Neural cell (in vitro differentiated cells): ENCODE measurements around the gene MYO5A. TPM values are rescaled to one million over a fixed set of nuclear protein-coding genes. Genes with fewer than 3 reads are reported as not detected.

Experiments
- H2AFZ ChIP-seq: fragments of 200-600, 300-800 bp; sonication (generic), shearing (Covaris generic); 2 replicates; pipeline ENCODE4 v1.6.0; 2014; ENCODE audit warnings: low read depth, mild to moderate bottlenecking, antibody characterized with exemption, low read length, moderate library complexity
- H3F3A ChIP-seq: fragments of 200-600 bp; shearing (Covaris generic); 2 replicates; pipeline ENCODE4 v1.6.1; 2016; ENCODE audit warnings: mild to moderate bottlenecking, moderate library complexity, mixed read lengths, antibody characterized with exemption, low read length; ENCODE audit not compliant: insufficient read depth, poor library complexity, severe bottlenecking
- H3K27ac ChIP-seq: fragments of 200-600, 300-800 bp; sonication (generic), shearing (Covaris generic); 2 replicates; pipeline ENCODE4 v1.5.1; 2014; ENCODE audit warnings: mild to moderate bottlenecking, low read length, moderate library complexity
- H3K27me3 ChIP-seq: fragments of 300-800, 200-600 bp; sonication (generic), shearing (Covaris generic); 2 replicates; pipeline ENCODE4 v1.6.0; 2014; ENCODE audit warnings: mild to moderate bottlenecking, low read depth, low read length, moderate library complexity; ENCODE audit not compliant: insufficient read depth
- H3K36me3 ChIP-seq: fragments of 300-800, 200-600 bp; sonication (generic), shearing (Covaris generic); 2 replicates; pipeline ENCODE4 v1.5.1; 2014; ENCODE audit warnings: mild to moderate bottlenecking, antibody characterized with exemption, low read length, moderate library complexity; ENCODE audit not compliant: insufficient read depth
- H3K4me2 ChIP-seq: fragments of 300-800, 200-600 bp; sonication (generic), shearing (Covaris generic); 2 replicates; pipeline ENCODE4 v1.6.0; 2014; ENCODE audit warnings: mild to moderate bottlenecking, low read length
- H3K4me3 ChIP-seq: fragments of 300-800, 200-600 bp; sonication (generic), shearing (Covaris generic); 2 replicates; pipeline ENCODE4 v1.5.1; 2014; ENCODE audit warnings: mild to moderate bottlenecking, low read length, moderate library complexity
- H3K79me2 ChIP-seq: fragments of 200-600 bp; shearing (Covaris generic); replicated peaks from 2 replicates; pipeline ENCODE4 v1.6.0; 2014; ENCODE audit warnings: mild to moderate bottlenecking, low read length, moderate library complexity; ENCODE audit not compliant: insufficient read depth
- H3K9ac ChIP-seq: fragments of 300-800, 200-600 bp; sonication (generic), shearing (Covaris generic); 2 replicates; pipeline ENCODE4 v1.6.1; 2016; ENCODE audit warnings: mild to moderate bottlenecking, low read length, mixed read lengths
- H3K9me2 ChIP-seq: fragments of 200-600 bp; shearing (Covaris generic); 2 replicates; pipeline ENCODE4 v1.6.1; 2016; ENCODE audit warnings: mild to moderate bottlenecking, low read length, mixed read lengths; ENCODE audit not compliant: insufficient read depth
- H3K9me3 ChIP-seq: fragments of 200-600, 300-800 bp; sonication (generic), shearing (Covaris generic); 2 replicates; pipeline ENCODE4 v1.6.1; 2016; ENCODE audit warnings: mild to moderate bottlenecking, mixed run types, low read length, moderate library complexity, mixed read lengths
- H4K20me1 ChIP-seq: fragments of 200-600 bp; shearing (Covaris generic); 2 replicates; pipeline ENCODE4 v1.6.1; 2016; ENCODE audit warnings: mild to moderate bottlenecking, mixed run types; ENCODE audit not compliant: insufficient read depth
- EP300 ChIP-seq: fragments of 450-650 bp; conservative IDR thresholded peaks from 2 replicates; pipeline ENCODE4 v1.6.1; 2014; ENCODE audit warnings: antibody characterized with exemption, mild to moderate bottlenecking, moderate library complexity; ENCODE audit not compliant: poor library complexity, severe bottlenecking
- EZH2 ChIP-seq: fragments of 200-600, 300-800 bp; shearing (Covaris generic), sonication (generic); IDR thresholded peaks from 2 replicates; pipeline ENCODE4 v1.6.1; 2014; ENCODE audit warnings: antibody characterized with exemption, low read length, borderline replicate concordance, mild to moderate bottlenecking; ENCODE audit not compliant: insufficient read depth, poor library complexity, severe bottlenecking
- MXI1 ChIP-seq: fragments of 450-650 bp; conservative IDR thresholded peaks from 2 replicates; pipeline ENCODE4 v1.6.1; 2014; ENCODE audit warnings: antibody characterized with exemption, mild to moderate bottlenecking; ENCODE audit not compliant: poor library complexity, severe bottlenecking
- POLR2AphosphoS5 ChIP-seq: IDR thresholded peaks from 2 replicates; pipeline ENCODE4 v1.6.1; 2012
- RAD21 ChIP-seq: fragments of 450-650 bp; conservative IDR thresholded peaks from 2 replicates; pipeline ENCODE4 v1.6.1; 2014; ENCODE audit warnings: antibody characterized with exemption, mild to moderate bottlenecking, moderate library complexity
- SMC3 ChIP-seq: fragments of 450-650 bp; conservative IDR thresholded peaks from 2 replicates; pipeline ENCODE4 v1.6.1; 2014; ENCODE audit warnings: antibody characterized with exemption, mild to moderate bottlenecking, moderate library complexity; ENCODE audit not compliant: poor library complexity
- TAF1 ChIP-seq: IDR thresholded peaks from 2 replicates; pipeline ENCODE4 v1.6.1; 2012; ENCODE audit warnings: low read depth
- polyA plus RNA-seq: library from polyadenylated mRNA; depleted of rRNA; stranded (reverse); fragments of >200 nt; gene quantifications from 2 replicates; pipeline ENCODE4 v1.2.3, GENCODE V29; 2014
- TF ChIP-seq, protein P1 (sequence below): fragments of 450-650 bp; IDR thresholded peaks from 2 replicates; pipeline ENCODE4 v1.5.1; 2014; ENCODE audit warnings: antibody characterized with exemption, mild to moderate bottlenecking, moderate library complexity; ENCODE audit not compliant: poor library complexity, severe bottlenecking
- TF ChIP-seq, protein P2 (sequence below): IDR thresholded peaks from 2 replicates; pipeline ENCODE4 v1.6.1; 2012; ENCODE audit warnings: borderline replicate concordance

Gene MYO5A
- polyA plus RNA-seq, 1 donor from 2014 or later, result 43.8 TPM

DNA sequence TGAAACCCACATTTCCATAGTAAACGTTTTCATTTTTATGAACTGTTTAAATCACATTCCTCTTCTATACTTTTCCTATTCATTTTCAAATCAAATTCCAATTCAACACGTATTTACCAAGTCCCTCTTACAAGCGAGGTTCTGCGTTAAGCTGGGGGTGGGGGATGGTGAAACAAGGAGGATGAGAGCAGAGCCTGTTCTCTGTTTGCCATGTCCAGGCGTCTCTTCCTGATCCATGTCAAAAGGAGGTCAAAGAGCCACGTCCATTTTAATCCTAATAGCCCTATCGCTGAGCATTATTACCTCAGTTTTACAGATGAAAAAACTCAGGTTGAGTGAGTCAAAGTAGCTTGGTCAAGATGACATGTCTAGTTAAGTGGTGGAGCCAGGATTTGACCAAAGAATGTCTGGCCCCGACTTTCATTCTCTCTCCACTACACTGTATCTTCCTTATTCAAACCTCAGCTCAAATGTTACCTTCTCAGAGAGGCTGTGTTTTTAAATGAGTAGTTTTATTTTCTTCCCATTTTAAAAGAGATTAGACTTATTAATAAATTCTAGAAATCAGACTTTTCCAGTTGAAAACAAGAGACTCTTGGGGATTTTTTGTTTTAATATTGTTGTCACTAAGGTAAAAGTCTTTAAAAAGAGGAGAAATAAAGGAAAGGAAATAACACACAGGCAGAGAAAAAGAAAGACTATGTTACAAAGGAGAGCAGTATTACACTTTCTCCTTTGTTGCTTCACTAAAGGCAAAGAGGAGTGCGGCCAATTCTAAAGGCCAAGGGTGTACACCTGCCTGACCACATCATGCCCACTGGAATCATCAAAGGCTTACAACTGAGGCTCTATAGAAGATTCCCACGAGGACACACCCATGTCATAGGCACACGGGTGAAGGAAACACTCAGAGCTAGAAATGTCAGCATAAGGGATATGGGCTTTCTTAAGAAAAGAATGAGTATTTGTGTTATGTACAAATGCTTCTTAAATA is 42.4 kb downstream of the MYO5A start:
- TF ChIP-seq EZH2 (no peak), RAD21 (no peak), SMC3 (no peak), EP300 (no peak), MXI1 (no peak)
- TF ChIP-seq, protein P1, sequence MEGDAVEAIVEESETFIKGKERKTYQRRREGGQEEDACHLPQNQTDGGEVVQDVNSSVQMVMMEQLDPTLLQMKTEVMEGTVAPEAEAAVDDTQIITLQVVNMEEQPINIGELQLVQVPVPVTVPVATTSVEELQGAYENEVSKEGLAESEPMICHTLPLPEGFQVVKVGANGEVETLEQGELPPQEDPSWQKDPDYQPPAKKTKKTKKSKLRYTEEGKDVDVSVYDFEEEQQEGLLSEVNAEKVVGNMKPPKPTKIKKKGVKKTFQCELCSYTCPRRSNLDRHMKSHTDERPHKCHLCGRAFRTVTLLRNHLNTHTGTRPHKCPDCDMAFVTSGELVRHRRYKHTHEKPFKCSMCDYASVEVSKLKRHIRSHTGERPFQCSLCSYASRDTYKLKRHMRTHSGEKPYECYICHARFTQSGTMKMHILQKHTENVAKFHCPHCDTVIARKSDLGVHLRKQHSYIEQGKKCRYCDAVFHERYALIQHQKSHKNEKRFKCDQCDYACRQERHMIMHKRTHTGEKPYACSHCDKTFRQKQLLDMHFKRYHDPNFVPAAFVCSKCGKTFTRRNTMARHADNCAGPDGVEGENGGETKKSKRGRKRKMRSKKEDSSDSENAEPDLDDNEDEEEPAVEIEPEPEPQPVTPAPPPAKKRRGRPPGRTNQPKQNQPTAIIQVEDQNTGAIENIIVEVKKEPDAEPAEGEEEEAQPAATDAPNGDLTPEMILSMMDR, result no peak
- TF ChIP-seq, protein P2, sequence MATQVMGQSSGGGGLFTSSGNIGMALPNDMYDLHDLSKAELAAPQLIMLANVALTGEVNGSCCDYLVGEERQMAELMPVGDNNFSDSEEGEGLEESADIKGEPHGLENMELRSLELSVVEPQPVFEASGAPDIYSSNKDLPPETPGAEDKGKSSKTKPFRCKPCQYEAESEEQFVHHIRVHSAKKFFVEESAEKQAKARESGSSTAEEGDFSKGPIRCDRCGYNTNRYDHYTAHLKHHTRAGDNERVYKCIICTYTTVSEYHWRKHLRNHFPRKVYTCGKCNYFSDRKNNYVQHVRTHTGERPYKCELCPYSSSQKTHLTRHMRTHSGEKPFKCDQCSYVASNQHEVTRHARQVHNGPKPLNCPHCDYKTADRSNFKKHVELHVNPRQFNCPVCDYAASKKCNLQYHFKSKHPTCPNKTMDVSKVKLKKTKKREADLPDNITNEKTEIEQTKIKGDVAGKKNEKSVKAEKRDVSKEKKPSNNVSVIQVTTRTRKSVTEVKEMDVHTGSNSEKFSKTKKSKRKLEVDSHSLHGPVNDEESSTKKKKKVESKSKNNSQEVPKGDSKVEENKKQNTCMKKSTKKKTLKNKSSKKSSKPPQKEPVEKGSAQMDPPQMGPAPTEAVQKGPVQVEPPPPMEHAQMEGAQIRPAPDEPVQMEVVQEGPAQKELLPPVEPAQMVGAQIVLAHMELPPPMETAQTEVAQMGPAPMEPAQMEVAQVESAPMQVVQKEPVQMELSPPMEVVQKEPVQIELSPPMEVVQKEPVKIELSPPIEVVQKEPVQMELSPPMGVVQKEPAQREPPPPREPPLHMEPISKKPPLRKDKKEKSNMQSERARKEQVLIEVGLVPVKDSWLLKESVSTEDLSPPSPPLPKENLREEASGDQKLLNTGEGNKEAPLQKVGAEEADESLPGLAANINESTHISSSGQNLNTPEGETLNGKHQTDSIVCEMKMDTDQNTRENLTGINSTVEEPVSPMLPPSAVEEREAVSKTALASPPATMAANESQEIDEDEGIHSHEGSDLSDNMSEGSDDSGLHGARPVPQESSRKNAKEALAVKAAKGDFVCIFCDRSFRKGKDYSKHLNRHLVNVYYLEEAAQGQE, result no peak
- H3K27ac ChIP-seq, result no peak overlapping the region
- H3K4me2 ChIP-seq, result no peak overlapping the region
- H3K9ac ChIP-seq, result no peak overlapping the region
- peaks cover 36% of the 10 kb centered on the region for H3K79me2 ChIP-seq
- H3F3A ChIP-seq, result no peaks in the 10 kb centered on the region
- H3K9me3 ChIP-seq, result no peaks in the 10 kb centered on the region
- H4K20me1 ChIP-seq, result no peaks in the 10 kb centered on the region
- no peak overlapping the region for H3K4me3 ChIP-seq
- no peak overlapping the region for H2AFZ ChIP-seq
- no peaks in the 10 kb centered on the region for H3K27me3 ChIP-seq
- H3K9me2 ChIP-seq, result no peaks in the 10 kb centered on the region
- no peaks in the 10 kb centered on the region for H3K36me3 ChIP-seq

DNA sequence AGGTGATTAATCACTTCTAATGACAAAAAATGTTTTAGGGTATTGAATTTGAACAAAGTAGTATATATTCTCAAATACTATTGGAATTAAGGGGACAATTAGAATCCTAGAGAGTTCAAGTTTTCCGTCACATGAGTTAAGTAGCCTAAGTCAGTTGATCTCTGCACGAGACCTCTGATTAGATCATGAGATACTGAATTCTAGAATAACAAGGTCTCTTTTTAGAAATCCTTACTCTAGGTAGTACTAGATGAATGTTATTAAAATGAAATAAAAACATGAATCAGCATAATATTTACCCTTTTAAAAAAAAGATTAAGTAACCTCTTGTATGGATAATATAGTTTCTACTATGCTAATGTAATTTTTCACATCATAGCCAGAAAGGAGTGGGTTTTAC is 43.4 kb downstream of the MYO5A start:
- Histone ChIP-seq H3K9me3 (no peaks in the 10 kb centered on the region), H3K9ac (no peak overlapping the region), H3K4me2 (no peak overlapping the region), H3F3A (no peaks in the 10 kb centered on the region), H3K27me3 (no peaks in the 10 kb centered on the region), H3K27ac (no peak overlapping the region), H3K4me3 (no peak overlapping the region), H3K79me2 (peaks cover 39% of the 10 kb centered on the region), H4K20me1 (no peaks in the 10 kb centered on the region), H3K36me3 (no peaks in the 10 kb centered on the region), H2AFZ (no peak overlapping the region), H3K9me2 (no peaks in the 10 kb centered on the region)
- TF ChIP-seq TAF1, result no peak
- TF ChIP-seq, protein P1, result no peak
- no peak for TF ChIP-seq RAD21
- TF ChIP-seq MXI1, result no peak
- TF ChIP-seq EP300, result no peak
- TF ChIP-seq SMC3, result no peak
- TF ChIP-seq, protein P2, result no peak
- TF ChIP-seq EZH2, result no peak
- no peak for TF ChIP-seq POLR2AphosphoS5
